Camera-type eye (tissue), 1 donor: ENCODE data around the gene CGREF1. TPM values are rescaled to one million over a fixed set of nuclear protein-coding genes. Genes with fewer than 3 reads are reported as not detected.

Experiments used
- total RNA-seq: library from RNA; depleted of rRNA; stranded (reverse); fragments of >200 nt; gene quantifications from one replicate; pipeline ENCODE4 v1.2.3, GENCODE V29; 2014

The CGREF1 gene
- 12.1 TPM for total RNA-seq

GRCh38 chr2:27118525-27119329 is at the start of gene CGREF1:
CGREF1 (minus strand) TSS chr2:27119128; CDS start chr2:27104366, 14,762 bp downstream.

GRCh38 chr2:27148801-27149439 is 30.0 kb upstream of the CGREF1 start, which contains the start of gene TCF23:
TCF23 (plus strand) TSS chr2:27149004; CDS start chr2:27149134, 130 bp downstream.

GRCh38 chr2:27139310-27139709 is 20.4 kb upstream of the CGREF1 start, which contains the start of gene PRR30:
PRR30 (minus strand) TSS chr2:27139410; CDS start chr2:27138329, 1,081 bp downstream.

GRCh38 chr2:27133905-27134780 is 15.2 kb upstream of the CGREF1 start, which contains the start of gene PREB:
PREB (minus strand) TSS chr2:27134636; CDS start chr2:27134421, 215 bp downstream.

GRCh38 chr2:27123302-27124150 is 4.6 kb upstream of the CGREF1 start, which contains the start of gene ABHD1:
ABHD1 (plus strand) TSS chr2:27123815; CDS start chr2:27123949, 134 bp downstream.

GRCh38 chr2:27086724-27087593 is 32.0 kb downstream of the CGREF1 start, which contains the start of gene KHK:
KHK (plus strand) TSS chr2:27086772; CDS start chr2:27087260, 488 bp downstream.

GRCh38 chr2:27078267-27079194 is 40.4 kb downstream of the CGREF1 start, which contains the start of gene EMILIN1:
EMILIN1 (plus strand) TSS chr2:27078615; CDS start chr2:27079066, 451 bp downstream.

GRCh38 chr2:27071277-27071989 is 47.5 kb downstream of the CGREF1 start, which contains the start of gene OST4:
OST4 (minus strand) TSS chr2:27071654.

GRCh38 chr2:27050996-27051901 is 67.7 kb downstream of the CGREF1 start, which contains the start of gene AGBL5:
AGBL5 (plus strand) TSS chr2:27051668; CDS start chr2:27052959, 1,291 bp downstream.

Other genes starting within 250 kb of the CGREF1 start
- 21.6 TPM for gene MAPRE3, start 148.5 kb downstream of the CGREF1 start, total RNA-seq
- 61.0 TPM for gene TMEM214, start 86.2 kb downstream of the CGREF1 start, total RNA-seq
- 19.0 TPM for gene AGBL5, start 67.5 kb downstream of the CGREF1 start, total RNA-seq
- gene OST4, start 47.5 kb downstream of the CGREF1 start, total RNA-seq = 272 TPM
- 72.2 TPM for gene EMILIN1, start 40.5 kb downstream of the CGREF1 start, total RNA-seq
- gene KHK, start 32.4 kb downstream of the CGREF1 start, total RNA-seq = 2.5 TPM
- 0.49 TPM for gene ABHD1, start 4.7 kb upstream of the CGREF1 start, total RNA-seq
- gene PREB, start 15.5 kb upstream of the CGREF1 start, total RNA-seq = 41.9 TPM
- not detected for gene PRR30, start 20.3 kb upstream of the CGREF1 start, total RNA-seq
- 0.11 TPM for gene TCF23, start 29.9 kb upstream of the CGREF1 start, total RNA-seq
- 102 TPM for gene ATRAID, start 92.9 kb upstream of the CGREF1 start, total RNA-seq
- 40.4 TPM for gene SLC5A6, start 93.1 kb upstream of the CGREF1 start, total RNA-seq
- gene CAD, start 98.2 kb upstream of the CGREF1 start, total RNA-seq = 34.4 TPM
- 0.27 TPM for gene SLC30A3, start 143.9 kb upstream of the CGREF1 start, total RNA-seq
- not detected for gene DNAJC5G, start 156.3 kb upstream of the CGREF1 start, total RNA-seq
- gene TRIM54, start 163.3 kb upstream of the CGREF1 start, total RNA-seq = 4.7 TPM
- gene UCN, start 189.3 kb upstream of the CGREF1 start, total RNA-seq = 4.7 TPM
- gene MPV17, start 204.0 kb upstream of the CGREF1 start, total RNA-seq = 62.5 TPM
- gene GTF3C2, start 237.6 kb upstream of the CGREF1 start, total RNA-seq = 46.5 TPM